ENCODE measurements around the gene MTRFR.

The MTRFR gene

DNA sequence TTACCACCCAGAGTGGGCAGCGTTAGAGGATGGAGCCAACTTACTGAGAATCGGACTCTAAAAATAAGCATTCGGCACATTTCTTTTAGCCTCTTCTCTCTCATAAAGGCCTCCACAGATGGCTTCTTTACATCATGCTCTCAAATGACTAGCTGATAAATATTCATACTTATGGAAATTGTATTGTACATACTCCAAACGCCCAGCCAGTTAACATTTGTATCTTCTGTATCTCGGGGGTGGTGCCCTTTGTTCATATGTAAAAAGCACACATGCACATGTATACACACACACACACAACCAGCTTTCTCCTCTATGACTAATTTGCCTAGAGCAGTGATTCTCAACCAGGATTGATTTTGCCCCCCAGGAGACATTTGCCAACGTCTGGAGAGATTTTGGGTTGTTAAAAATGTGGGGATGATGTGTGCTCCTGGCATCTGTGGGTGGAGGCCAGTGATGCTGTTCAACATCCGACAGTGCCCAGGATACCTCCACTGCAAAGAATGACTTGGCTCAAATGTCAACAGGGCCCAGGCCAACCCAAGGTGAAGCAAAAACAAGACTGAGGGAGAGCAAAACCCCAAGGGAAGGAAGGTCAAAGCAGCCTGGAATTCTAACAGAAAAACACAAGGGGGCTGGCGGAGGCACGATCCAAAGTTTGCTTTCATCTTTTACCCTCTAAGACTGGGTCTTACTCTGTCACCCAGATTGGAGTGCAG is 53.6 kb downstream of the MTRFR start:
- peaks cover 0 to 18% (median 10%) of the 10 kb centered on the region in 5 donors for H3K36me3 ChIP-seq (ENCODE audit: control insufficient read depth in 5 of 5, insufficient read depth in 5 of 5, low read length in 5 of 5)

DNA sequence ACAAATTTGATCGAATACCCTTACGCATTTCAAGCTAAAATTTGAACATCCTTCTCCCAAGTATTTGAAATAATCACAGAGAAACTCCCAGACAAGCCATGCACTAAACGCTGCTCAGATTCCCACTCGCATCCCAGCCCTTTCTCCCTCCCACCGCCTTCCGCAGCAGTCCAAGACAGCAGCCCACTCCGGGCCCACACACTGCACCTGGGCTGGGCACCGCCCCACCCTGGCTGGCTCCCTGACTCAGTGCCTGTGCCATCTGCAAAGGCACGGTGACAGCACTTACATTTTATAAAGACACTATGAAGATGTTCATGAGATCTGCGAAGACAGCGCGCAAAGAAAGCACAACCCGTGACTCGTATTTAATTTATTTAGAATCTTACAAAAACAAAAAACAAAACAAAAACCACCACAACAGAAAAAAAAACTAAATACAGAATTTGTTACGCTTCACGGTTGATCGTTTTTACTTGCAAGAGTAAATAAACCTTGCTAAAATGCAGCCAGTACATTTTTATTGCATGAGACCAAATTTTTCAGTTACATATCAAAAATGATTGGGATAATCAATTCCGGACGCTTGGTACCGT is 55.6 kb downstream of the MTRFR start:
- Histone ChIP-seq H3K36me3 (ENCODE audit: control insufficient read depth in 5 of 5, insufficient read depth in 5 of 5, low read length in 5 of 5) (peaks cover 5 to 37% (median 27%) of the 10 kb centered on the region in 5 donors), H3K9me3 (ENCODE audit: control insufficient read depth in 5 of 5, low read length in 5 of 5) (no peaks in the 10 kb centered on the region), H3K4me3 (ENCODE audit: low read depth in 1 of 5, low read length in 5 of 5) (no peak overlapping the region), H3K27ac (ENCODE audit: low read depth, low read length) (no peak overlapping the region), H3K9ac (ENCODE audit: low read length in 5 of 5) (no peak overlapping the region), H3K27me3 (ENCODE audit: control insufficient read depth in 5 of 5, insufficient read depth in 4 of 5, low read length in 5 of 5) (no peaks in the 10 kb centered on the region), H3K4me1 (ENCODE audit: control insufficient read depth in 5 of 5, insufficient read depth in 5 of 5, low read length in 5 of 5) (no peaks in the 10 kb centered on the region)

More for the DNA sequence above, 53.6 kb downstream of the MTRFR start:
- H3K9me3 ChIP-seq (ENCODE audit: control insufficient read depth in 5 of 5, low read length in 5 of 5), result no peaks in the 10 kb centered on the region
- H3K27me3 ChIP-seq (ENCODE audit: control insufficient read depth in 5 of 5, insufficient read depth in 4 of 5, low read length in 5 of 5), result no peaks in the 10 kb centered on the region
- H3K4me1 ChIP-seq (ENCODE audit: control insufficient read depth in 5 of 5, insufficient read depth in 5 of 5, low read length in 5 of 5), result no peaks in the 10 kb centered on the region
- H3K9ac ChIP-seq (ENCODE audit: low read length in 5 of 5), result no peak overlapping the region
- no peak overlapping the region for H3K4me3 ChIP-seq (ENCODE audit: low read depth in 1 of 5, low read length in 5 of 5)
- no peak overlapping the region for H3K27ac ChIP-seq (ENCODE audit: low read depth, low read length)

DNA sequence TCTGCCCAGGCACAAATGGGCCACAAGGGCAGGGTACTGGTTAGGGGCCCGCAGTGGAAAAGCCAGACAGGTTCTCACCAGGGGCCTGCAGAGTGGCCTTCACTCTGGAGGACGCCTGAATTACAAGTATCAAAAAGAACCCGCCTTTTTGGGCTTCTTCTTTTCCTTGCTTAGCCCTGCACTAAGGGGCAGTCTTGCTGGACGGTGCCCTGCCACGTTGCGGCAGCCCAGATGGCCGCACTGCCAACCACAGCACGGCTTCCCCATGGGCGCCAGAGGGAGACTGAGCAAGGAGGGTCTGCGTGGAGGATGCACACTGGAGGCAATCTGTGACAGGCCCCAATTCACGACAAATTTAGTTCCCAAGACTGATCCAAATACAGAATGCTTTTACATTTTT is 56.7 kb downstream of the MTRFR start:
- Histone ChIP-seq H3K36me3 (ENCODE audit: control insufficient read depth in 5 of 5, insufficient read depth in 5 of 5, low read length in 5 of 5) (peaks cover 14 to 46% (median 32%) of the 10 kb centered on the region in 5 donors), H3K4me3 (ENCODE audit: low read depth in 1 of 5, low read length in 5 of 5) (no peak overlapping the region), H3K9me3 (ENCODE audit: control insufficient read depth in 5 of 5, low read length in 5 of 5) (no peaks in the 10 kb centered on the region), H3K4me1 (ENCODE audit: control insufficient read depth in 5 of 5, insufficient read depth in 5 of 5, low read length in 5 of 5) (no peaks in the 10 kb centered on the region), H3K27ac (ENCODE audit: low read depth, low read length) (no peak overlapping the region), H3K27me3 (ENCODE audit: control insufficient read depth in 5 of 5, insufficient read depth in 4 of 5, low read length in 5 of 5) (no peaks in the 10 kb centered on the region), H3K9ac (ENCODE audit: low read length in 5 of 5) (no peak overlapping the region)

DNA sequence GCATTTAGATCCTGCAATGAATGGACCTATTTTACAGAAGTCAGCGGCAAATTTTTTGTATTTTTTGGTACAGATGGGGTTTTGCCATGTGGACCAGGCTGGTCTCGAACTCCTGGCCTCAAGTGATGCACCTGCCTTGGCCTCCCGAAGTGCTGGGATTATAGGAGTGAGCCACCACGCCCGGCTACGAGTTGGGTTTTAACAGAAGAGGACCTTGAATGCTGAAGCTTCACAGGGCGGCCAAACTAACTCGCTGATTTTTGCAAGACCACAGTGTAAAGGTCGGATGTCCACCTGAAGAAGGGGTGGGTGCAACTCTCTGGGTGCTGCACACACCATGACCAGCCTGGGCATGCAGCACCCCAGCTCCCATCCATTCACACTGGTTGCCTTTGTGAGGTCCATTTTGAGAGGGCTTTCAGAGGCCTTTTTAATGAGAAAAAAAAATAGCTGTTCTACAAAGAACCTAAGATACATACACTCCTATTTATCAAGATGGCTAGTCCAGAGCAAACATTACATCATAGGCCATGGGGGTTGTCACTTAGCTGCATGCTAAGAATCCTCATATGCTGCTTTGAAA is 60.0 kb downstream of the MTRFR start:
- peaks cover 34 to 76% (median 58%) of the 10 kb centered on the region in 5 donors for H3K36me3 ChIP-seq (ENCODE audit: control insufficient read depth in 5 of 5, insufficient read depth in 5 of 5, low read length in 5 of 5)
- no peaks in the 10 kb centered on the region for H3K9me3 ChIP-seq (ENCODE audit: control insufficient read depth in 5 of 5, low read length in 5 of 5)
- H3K27ac ChIP-seq (ENCODE audit: low read depth, low read length), result no peak overlapping the region
- no peaks in the 10 kb centered on the region for H3K27me3 ChIP-seq (ENCODE audit: control insufficient read depth in 5 of 5, insufficient read depth in 4 of 5, low read length in 5 of 5)
- H3K4me1 ChIP-seq (ENCODE audit: control insufficient read depth in 5 of 5, insufficient read depth in 5 of 5, low read length in 5 of 5), result no peaks in the 10 kb centered on the region
- H3K4me3 ChIP-seq (ENCODE audit: low read depth in 1 of 5, low read length in 5 of 5), result no peak overlapping the region
- no peak overlapping the region for H3K9ac ChIP-seq (ENCODE audit: low read length in 5 of 5)

DNA sequence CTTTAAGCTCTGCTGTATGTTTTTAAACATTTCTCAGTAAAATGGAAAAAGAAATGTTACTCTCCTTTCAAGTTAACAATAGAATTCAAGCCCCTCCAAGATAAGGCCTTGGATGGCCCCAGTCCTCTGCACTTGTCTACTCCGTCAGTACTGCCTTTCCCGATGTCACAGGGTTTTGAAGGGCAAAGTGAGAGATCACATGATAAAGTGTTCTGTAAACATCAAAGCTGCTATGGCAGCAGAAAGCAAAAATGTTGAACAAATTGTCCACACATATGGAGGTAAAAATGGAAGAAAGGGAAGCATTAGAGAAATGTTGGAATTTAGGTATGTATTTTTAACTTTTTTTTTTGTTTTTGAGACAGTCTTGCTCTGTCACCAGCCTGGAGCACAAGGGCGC is 71.9 kb downstream of the MTRFR start:
- Histone ChIP-seq H3K36me3 (ENCODE audit: control insufficient read depth in 5 of 5, insufficient read depth in 5 of 5, low read length in 5 of 5) (peaks cover 25 to 89% (median 70%) of the 10 kb centered on the region in 5 donors), H3K4me3 (ENCODE audit: low read depth in 1 of 5, low read length in 5 of 5) (no peak overlapping the region), H3K27ac (ENCODE audit: low read depth, low read length) (no peak overlapping the region), H3K4me1 (ENCODE audit: control insufficient read depth in 5 of 5, insufficient read depth in 5 of 5, low read length in 5 of 5) (peaks cover 0 to 4% (median 0%) of the 10 kb centered on the region in 5 donors), H3K9ac (ENCODE audit: low read length in 5 of 5) (no peak overlapping the region), H3K27me3 (ENCODE audit: control insufficient read depth in 5 of 5, insufficient read depth in 4 of 5, low read length in 5 of 5) (no peaks in the 10 kb centered on the region), H3K9me3 (ENCODE audit: control insufficient read depth in 5 of 5, low read length in 5 of 5) (no peaks in the 10 kb centered on the region)

DNA sequence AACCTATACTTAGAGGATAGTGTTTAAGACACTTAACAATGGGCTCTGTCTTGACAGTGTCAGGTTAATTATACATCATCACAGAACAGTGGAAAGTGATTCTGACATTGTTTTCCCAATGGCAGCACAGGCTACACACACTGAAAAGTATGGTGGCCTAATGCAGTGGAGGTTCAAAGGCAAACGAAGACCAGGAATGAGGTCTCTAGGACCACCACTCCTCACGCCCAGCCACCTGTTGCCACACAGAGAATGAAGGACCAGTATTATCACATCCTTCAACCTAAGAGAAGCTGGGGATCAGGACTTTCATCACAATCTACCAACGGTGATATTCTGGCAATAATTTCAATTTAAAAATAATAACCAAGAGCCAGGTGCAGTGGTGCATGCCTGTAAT is 73.0 kb downstream of the MTRFR start:
- peaks cover 0 to 4% (median 0%) of the 10 kb centered on the region in 5 donors for H3K4me1 ChIP-seq (ENCODE audit: control insufficient read depth in 5 of 5, insufficient read depth in 5 of 5, low read length in 5 of 5)

More for the DNA sequence above, 73.0 kb downstream of the MTRFR start:
- Histone ChIP-seq H3K27me3 (ENCODE audit: control insufficient read depth in 5 of 5, insufficient read depth in 4 of 5, low read length in 5 of 5) (no peaks in the 10 kb centered on the region), H3K4me3 (ENCODE audit: low read depth in 1 of 5, low read length in 5 of 5) (no peak overlapping the region), H3K9ac (ENCODE audit: low read length in 5 of 5) (no peak overlapping the region), H3K36me3 (ENCODE audit: control insufficient read depth in 5 of 5, insufficient read depth in 5 of 5, low read length in 5 of 5) (peaks cover 30 to 90% (median 72%) of the 10 kb centered on the region in 5 donors), H3K27ac (ENCODE audit: low read depth, low read length) (no peak overlapping the region), H3K9me3 (ENCODE audit: control insufficient read depth in 5 of 5, low read length in 5 of 5) (no peaks in the 10 kb centered on the region)
